Measurements from ENCODE around the gene LMNA. TPM values are rescaled to one million over a fixed set of nuclear protein-coding genes. Genes with fewer than 3 reads are reported as not detected.

The LMNA gene
- total RNA-seq, 1 donor from 2014 or later: 120 TPM

DNA sequence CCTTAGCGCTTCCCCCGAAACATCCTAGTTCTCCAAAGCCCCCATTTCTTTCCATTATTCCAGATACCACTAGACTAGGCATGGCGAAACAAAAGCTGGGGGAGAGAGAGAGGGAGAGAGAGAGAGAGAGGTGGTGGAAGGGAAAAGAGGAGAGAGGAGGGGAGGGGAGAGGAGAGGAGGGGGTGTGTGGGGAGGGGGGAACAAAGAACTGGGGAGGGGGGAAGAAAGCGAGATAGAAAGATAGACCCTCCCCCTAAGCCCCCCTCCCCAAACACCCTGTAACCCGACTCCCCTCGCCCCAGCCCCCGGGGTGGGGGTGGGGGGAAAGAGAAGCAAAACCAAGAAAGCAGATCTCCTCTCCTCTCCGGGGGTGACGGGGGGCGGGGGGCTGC lies 32.6 kb upstream of the LMNA start:
- ATAC-seq: no peak
- DNase-seq (ENCODE audit: low spot score): no peak

DNA sequence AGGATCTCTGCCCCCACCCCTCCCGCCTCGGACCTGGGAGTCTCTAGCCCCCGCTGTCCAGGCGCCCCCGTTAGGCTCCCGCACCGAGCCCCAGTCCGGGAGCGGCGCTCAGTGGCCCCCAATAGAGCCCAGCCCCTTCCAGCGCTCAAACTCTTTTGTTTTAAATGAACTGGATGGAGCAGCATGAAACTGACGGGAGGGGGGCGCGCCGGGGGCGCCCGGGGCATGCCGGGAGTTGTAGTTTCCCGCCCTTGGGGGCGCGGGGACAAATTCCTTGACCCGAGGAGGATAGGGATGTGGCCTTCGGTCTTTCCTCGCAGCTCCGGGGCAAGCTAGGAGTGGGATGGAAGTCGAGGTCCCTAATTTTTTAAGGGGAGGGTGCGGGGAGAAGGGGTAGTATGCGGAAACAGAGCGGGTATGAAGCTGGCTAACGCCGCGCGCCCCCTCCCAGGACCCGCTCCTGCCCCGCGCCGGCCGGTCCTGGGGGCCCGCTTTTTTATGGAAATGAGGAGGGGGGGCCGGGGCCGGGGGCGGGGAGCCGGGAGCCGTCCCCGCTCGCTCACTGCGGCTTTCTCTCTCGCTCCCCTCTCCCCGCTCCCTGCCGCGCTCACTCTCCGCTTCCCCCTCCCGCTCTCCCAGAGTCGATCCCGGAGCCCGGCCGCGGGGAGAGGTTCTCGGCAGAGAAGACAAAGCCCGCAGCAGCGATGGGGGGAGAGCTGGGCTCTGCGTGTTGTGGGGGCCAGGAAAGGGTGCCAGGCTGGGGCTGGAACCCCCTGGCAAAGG lies 32.0 kb upstream of the LMNA start, which contains the start of gene MEX3A:
MEX3A (minus strand) TSS at position 157 of the 783 bp plus-strand sequence. CDS start 467 bp downstream, outside the sequence.
- ATAC-seq: peak; percentile 78

DNA sequence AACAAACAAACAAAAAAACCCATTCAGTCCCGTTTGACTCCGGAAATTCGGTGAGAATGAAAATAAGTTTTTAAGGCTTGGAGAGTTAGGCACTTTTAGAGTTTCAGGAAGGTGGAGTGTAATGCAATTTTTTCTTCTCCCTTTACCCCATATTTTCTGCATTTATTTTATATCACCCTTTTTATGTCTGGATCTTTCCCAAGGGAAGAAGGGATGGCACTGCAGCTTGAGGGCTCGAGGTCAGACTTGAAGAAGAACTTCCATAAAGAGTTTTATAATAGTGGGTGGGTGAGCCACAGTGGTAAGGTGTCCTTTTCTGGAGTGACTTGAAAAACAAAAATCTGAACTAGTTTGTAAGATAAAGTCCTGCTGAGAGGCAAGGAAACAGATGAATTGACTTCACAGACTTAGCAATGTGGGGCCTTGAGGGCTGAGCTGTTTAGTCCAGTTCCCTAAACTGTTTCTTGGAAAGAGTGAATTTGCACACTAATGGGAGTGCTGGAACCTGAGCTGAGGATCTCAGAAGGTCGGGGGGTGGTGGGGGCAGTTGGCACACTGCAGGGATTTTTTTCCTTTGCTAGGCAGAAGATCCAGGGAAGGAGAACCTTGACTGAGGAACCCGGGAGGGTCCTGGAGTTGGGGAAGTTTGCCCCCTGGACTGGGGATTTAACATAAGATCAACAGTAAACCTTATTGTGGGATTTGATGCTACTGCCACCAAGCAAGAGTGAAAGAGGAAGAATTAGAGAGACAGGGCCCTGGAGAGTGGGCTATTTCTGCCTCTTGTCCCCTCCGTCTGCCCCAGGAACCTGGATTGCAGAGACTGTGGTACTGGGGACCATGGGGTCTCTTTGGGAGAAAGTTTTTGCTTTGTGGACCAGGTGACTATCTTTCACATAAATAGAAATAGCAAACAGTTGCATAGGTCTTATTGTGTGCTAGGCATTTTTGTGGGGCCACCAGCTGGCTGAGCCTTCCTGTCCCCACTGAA lies 30.4 kb upstream of the LMNA start:
- ATAC-seq (no peak), DNase-seq (ENCODE audit: low spot score) (no peak)

More for the DNA sequence above, 32.0 kb upstream of the LMNA start, which contains the start of gene MEX3A:
- DNase-seq (ENCODE audit: low spot score): peak; percentile 83

DNA sequence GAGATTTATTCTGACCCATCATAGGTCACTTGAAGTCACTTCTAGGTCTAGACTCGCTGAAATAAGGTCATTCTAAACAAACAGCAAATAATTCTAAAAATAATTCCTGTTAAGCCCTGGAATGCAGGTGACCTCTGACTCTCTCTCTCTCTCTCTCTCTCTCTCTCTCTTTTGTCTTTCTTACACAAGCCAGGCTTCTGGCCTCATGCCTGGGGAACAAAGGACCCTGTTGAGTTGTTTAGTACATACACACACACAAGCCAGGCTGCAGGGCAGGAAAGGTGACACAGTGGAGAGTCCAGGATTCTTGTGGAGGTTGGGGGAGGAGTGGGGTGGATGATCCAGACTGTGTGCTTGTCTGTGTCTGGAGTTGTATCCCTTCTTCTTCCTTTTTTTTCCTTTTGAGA lies 28.3 kb upstream of the LMNA start:
- peak; percentile 62 for ATAC-seq
- peak; percentile 84 for DNase-seq (ENCODE audit: low spot score)

DNA sequence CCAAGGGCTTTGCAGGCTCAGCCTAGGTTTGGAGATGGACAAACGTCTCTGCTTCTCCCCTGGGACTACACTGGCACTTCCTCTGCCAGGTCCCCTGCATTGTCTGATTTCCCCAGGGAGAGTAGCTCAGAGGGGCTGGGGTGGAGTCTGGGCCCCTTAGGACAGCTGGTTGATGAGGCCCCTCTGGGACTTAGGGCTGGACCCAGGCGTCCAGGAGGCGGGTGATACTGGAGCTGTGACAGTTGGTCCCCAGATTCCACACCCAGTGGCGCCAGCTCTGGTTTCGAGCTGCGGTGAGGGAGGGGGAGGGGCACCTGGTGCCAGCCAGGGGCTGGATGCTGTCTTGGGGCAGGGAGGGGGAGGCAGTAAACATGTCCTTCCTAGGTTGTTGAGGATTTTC lies 24.8 kb upstream of the LMNA start:
- no peak for DNase-seq (ENCODE audit: low spot score)
- no peak for ATAC-seq

DNA sequence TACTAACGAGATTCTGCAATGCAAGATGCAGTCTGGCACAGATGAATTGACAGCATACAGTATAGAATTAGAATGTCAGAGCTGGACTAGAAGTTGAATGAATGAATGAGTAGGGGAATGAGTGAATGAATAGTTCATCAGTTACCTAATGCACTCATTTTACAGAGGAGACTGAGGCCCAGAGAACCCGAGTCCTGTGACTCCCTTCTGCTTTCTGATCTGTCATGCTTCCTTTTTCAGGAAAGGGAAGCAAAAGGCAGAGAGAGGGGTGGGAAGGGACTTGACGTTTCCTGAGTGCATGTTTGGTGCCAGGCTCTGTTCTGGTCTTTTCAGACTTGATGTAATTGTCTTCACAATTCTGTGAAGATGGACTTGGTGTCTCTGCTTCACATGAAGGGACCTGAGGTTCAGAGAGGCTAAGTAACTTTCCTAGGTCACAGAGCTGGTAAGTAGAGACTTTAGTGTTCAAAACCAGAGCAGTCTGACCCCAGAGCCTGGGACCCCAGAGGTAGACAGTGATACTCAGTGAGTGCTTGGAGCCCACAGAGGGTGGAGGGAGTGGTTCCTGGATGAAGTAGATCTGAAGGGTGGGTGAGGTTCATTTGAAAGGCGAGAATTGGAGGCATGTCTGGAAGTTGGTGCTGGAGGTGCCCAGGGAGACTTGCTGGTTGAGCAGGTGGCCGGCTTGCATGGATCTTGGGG lies 24.2 kb upstream of the LMNA start:
- DNase-seq (ENCODE audit: low spot score): no peak
- ATAC-seq: peak; percentile 2

DNA sequence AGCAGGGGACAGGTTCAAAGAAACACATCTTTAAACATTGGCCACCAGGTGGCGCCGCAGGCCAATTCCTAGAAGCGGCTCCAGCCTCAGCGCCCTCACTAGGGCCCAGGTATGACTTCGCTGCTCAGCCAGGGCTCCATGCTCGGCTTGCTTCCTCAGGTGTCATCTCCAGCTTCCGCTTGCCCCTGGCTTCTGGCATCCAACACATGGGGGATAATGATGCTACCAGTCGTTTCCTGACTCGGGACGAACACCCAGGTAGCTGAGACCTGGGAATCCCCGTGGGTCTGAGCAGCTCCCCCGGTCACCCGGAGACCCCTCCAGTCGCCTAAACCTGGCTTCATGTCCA lies 23.7 kb upstream of the LMNA start:
- DNase-seq (ENCODE audit: low spot score) (peak; percentile 86), ATAC-seq (peak; percentile 86)

DNA sequence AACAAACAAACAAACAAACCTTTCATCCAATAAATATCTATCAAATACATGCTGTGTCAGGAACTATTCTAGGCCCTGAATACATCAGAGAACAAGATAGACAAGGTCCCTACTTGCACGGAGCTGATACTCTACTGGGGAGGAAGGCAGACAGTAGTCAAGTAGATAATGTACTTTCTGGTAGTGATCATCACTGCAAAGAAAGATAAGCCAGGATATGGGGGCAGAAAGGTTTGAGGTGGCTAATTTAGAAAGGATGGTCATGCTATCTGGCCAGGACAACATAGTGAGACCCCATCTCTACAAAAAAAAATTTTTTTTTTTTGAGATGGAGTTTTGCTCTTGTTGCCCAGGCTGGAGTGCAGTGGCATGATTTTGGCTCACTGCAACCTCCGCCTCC lies 22.9 kb upstream of the LMNA start:
- ATAC-seq (no peak), DNase-seq (ENCODE audit: low spot score) (no peak)

DNA sequence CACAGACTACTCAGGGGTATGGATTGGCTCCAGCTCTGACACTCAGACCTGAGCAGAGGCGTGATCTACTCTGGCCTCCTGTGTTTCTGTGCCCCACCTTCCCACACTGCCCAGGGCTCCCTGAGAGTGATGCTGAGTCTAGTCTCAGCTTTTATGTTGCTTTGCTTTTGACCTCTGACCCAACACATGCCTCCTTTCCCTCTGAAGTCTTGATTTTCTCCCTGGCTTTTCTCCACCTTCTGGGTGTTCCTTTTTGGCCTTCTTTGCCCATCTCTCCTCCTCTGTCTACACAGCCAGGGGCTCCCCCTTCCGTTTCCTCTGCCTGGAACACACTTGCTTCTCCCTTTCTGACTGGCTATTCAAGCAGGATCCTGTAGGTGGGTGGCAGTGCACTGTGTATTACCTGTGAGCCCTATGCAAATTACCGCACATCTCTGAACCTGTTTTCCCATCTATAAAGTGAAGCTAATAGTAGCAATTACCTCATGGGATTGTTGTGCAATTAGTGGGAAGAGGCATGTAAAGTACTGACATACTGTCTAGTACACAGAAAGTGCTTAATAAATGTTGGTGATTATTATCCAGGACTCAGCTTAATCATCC lies 18.5 kb upstream of the LMNA start:
- DNase-seq (ENCODE audit: low spot score) (no peak), ATAC-seq (no peak)

DNA sequence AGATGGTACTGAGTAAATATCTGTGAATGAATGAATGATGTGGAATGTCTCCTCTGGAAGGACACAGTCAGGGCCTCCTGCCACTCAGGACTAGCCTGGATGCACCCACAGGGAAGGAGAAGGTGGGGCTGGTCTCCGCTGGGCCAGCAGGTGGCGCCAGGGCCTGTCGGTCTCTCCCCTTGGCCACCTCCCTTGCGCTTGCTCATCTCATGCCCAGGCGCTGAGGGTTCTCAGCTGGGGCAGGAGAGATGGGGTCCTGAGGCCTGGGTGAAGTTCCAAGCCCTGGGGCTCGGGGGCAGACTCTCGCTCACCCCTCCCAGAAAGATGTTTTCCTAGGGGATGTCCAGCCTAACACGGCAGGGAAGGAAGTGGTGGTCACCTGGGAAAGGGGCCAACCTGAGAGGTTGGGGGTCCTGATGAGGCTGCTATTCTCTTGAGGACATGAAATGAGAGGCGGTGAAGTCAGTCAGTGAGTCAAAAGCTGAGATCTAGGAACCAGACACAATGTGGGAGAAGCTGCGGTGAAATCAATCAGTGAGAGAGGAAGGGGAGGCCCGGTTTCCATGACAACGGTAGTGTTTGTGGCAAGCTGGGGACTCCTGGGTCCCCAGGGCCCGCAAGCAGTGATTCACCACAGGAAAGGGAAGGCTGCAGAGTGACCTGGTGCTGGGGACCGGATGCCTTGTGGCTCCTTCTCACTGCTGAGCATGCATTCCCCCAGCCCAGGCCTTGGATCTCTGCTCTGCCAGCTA lies 17.7 kb upstream of the LMNA start:
- DNase-seq (ENCODE audit: low spot score): peak; percentile 85
- ATAC-seq: peak; percentile 99

DNA sequence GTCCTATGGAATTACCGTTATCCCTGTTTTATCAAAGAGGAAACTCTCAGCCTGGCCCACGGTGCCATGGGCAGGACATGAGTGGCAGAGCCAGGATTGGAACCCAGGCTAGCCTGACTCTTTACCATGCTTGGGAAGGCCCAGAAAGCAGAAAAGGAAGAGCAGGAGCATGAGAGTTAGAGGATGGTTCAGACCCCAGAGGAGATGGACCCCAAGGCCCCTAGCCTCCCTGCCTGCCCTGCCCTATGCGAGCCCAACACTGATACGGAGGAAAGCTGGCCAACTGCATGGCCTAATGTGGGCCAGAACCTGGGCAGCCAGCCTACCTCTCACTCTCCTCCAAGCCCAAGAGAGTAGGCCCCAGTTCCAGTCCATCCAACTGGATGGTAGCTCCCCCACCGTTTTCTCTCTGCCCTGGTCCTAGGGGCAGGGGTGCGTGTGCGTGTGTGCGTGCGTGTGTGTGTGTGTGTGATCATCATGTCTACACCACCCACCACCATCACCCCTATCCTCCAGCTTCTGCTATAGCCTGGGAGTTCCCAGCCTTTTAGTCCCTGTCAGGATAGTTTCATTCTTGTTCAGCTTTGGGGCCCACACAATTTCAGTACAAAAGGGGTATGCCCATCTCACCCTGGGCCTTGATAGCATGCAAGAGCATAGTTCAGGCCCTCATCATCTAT lies 16.9 kb upstream of the LMNA start:
- no peak for DNase-seq (ENCODE audit: low spot score)

DNA sequence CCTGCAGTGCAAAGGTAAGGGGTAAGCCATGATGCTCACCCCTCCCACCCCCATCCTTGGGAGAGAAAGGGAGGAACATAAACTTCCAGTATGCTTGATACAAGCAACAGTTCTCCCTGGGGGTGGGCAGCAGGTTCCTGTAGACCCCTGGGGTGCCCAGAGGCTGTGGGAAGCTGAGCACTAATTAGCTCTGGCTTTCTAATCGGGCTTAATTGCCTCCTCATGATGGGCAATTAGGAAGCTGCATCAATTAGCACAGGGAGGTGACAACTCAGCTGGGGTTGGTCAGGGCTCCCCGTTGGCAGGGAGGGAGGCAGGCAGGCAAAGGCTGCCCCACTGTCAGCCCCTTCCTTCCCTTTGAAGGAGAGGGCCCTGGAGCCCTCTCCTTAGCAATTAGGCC lies 15.7 kb upstream of the LMNA start:
- DNase-seq (ENCODE audit: low spot score): no peak

More for the DNA sequence above, 16.9 kb upstream of the LMNA start:
- ATAC-seq: no peak

DNA sequence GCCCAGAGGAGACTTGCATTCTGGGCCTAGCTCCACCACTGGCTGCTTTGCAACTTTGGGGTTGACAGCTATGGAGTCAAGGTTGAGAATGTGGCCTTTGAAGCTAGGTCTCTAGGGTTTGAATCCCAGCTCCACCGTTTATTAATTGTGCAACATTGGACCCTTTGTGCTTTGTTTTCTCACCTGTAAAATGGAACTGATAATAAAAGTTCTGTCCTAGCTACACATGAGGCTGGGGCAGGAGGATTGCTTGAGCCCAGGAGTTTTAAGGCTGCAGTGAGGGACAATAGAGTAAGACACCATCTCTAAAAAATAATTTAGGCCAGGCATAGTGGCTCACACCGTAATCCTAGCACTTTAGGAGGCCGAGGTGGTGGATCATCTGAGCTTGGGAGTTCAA lies 15.2 kb upstream of the LMNA start:
- ATAC-seq (no peak), DNase-seq (ENCODE audit: low spot score) (no peak)

More for the DNA sequence above, 15.7 kb upstream of the LMNA start:
- ATAC-seq: no peak

DNA sequence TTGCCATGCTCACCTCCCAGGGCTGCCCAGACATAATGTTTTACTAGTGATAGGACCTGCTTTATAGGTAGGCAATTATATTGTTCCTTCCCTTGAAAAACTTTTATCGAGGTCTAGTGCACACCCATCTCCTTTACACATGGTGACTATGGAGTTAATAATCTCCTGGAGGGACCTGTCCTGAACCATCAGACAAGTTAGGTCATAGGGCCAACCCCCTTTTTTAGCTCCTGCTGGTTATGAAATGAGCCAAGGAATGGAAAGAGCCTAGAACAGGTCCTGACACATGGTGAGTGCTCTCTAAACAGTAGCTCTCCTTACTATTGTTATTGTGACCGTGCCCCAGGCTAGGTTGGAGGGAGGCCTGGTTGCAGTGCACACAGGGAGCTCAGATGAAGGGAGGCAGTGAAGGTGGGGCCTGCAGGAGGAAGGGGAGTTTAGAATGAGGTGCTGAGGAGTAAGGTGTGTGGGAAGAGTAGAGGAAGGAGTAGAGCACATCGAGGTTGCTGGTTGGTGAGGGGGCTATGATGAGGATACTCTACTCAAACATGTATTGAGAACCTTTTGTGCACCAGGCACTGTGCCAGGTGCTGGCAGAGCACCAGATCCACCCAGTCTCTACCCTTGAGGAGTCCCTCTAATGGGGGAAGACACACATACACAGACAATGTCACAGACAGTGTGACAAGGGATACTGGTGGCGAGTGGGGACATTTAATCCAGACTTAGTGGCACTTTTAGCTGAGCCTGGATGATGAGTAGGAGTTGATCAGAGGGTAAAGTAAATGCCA lies 14.1 kb upstream of the LMNA start:
- DNase-seq (ENCODE audit: low spot score): no peak
- no peak for ATAC-seq

DNA sequence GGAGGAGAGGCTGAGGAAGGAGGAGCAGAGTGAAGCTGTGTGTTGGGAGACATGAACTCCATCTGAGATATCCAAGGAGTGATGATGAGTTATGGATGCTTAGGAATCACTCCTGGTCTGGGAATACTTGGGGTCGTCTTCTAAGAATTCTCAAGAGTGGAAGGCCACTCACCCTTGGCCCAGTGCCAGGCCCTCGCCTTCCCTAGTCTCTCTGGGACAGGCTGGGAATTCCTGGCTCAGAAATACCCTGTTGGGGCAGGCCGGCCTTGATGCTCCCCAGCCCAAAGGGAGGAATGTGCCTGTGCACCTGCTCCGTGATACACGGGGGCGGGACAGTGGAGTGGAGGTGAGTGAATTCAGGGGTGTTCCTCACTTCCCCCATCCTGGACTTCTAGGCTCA lies 12.6 kb upstream of the LMNA start:
- ATAC-seq (no peak), DNase-seq (ENCODE audit: low spot score) (no peak)

DNA sequence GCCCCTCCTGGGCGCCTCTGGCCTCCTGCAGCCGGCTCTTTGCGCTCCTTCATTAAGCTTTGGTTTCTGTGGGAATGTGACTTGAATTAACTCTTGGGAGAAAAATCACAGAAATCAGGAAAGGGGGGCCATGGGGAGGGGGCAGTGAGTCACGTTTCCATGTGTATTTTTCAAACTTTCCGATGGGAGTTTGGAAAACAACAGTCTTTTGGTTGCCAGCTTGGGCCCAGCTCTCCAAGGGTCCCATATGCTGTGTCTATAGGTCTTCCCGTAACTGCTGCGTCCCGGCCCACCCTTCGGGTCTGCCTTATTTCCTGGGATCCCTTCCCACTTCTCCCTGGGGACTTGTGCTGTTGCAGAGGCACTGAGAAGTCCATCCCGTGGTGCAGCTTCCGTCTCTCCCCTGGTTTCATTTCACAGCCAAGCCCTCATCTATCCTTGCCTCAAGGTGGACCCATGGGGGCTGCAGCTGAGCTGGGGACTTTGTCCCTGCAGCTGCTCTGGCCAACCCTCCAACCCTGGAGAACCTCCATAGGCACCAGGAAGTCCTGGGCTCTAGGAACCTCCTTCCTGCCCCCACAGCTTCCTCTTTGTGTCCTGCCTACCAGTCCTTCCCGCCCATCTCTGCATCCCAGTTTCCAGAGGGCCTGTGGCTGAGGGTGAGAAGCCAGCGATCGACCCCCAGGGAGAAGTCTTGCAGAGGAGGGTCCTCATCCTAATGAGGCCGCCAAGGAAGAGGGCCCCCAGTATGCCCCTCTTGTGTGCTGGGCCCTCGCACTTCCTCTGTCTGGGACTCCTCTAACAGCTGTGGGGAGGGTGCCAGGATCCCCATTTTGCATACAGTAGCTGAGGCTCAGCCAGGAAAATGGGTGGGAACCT lies 11.6 kb upstream of the LMNA start:
- DNase-seq (ENCODE audit: low spot score) (no peak), ATAC-seq (no peak)

DNA sequence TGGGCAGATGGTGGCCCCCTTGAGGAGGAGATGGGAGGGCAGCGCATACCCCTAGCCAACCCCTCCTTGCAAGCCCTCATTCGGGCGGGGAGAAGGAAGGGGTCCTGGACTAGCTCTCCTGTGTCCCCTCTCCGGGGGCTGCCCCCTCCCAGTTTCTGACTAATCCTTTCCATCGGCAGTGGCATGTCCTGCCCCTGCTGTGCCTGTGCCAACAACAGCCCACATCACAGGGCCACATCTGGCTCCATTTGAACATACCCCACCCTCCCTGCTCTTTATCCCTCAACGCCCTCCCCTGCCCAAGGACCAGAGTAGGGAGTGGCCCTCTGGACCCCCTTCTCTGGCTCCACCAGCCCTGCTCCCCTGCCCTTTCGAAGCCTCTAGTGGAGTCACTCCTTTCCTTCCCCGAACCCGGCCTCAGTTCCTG lies 11.0 kb upstream of the LMNA start:
- DNase-seq (ENCODE audit: low spot score): no peak
- no peak for ATAC-seq

Data from left lobe of liver (tissue), 2 donors.